Gastroesophageal sphincter (tissue), 3 donors: Measurements from ENCODE around the gene CEP120.

ENCODE experiments used
- EP300 ChIP-seq: sonication (generic); formaldehyde crosslinking; IDR thresholded peaks from one replicate; pipeline ENCODE4 v1.6.1; 2017; ENCODE audit warnings: antibody characterized with exemption, mild to moderate bottlenecking
- POLR2A ChIP-seq, 2 donors: fragments of 450-650 bp; IDR thresholded peaks; one replicate each; pipeline ENCODE4 v1.6.1; 2017; ENCODE audit warnings: antibody characterized with exemption in 2 of 2, mild to moderate bottlenecking in 2 of 2, moderate library complexity in 1 of 2
- TF ChIP-seq, protein P1 (sequence below), 4 experiments: fragments of 200-600 bp in 2 of 4; fragments of 450-650 bp in 2 of 4; sonication (generic) in 1 of 4; IDR thresholded peaks; one replicate each; pipeline ENCODE4 v1.5.1; 2017 to 2019; ENCODE audit warnings: antibody characterized with exemption in 4 of 4, mild to moderate bottlenecking in 2 of 4, moderate library complexity in 2 of 4

- TF ChIP-seq POLR2A (IDR thresholded peaks at IDR 0.05) (no peak), EP300 (no peak)
- TF ChIP-seq, protein P1, sequence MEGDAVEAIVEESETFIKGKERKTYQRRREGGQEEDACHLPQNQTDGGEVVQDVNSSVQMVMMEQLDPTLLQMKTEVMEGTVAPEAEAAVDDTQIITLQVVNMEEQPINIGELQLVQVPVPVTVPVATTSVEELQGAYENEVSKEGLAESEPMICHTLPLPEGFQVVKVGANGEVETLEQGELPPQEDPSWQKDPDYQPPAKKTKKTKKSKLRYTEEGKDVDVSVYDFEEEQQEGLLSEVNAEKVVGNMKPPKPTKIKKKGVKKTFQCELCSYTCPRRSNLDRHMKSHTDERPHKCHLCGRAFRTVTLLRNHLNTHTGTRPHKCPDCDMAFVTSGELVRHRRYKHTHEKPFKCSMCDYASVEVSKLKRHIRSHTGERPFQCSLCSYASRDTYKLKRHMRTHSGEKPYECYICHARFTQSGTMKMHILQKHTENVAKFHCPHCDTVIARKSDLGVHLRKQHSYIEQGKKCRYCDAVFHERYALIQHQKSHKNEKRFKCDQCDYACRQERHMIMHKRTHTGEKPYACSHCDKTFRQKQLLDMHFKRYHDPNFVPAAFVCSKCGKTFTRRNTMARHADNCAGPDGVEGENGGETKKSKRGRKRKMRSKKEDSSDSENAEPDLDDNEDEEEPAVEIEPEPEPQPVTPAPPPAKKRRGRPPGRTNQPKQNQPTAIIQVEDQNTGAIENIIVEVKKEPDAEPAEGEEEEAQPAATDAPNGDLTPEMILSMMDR (IDR thresholded peaks at IDR 0.05) = no peak
These were observed 62.3 kb downstream of the CEP120 start for GRCh38 chr5:123360910-123361309.
